Activated CD4-positive, alpha-beta T cell treated with anti-CD3 and anti-CD28 coated beads for 36 hours (primary cell): ENCODE results near the gene TMEM63C. TPM values are rescaled to one million over a fixed set of nuclear protein-coding genes. Genes with fewer than 3 reads are reported as not detected.

Experiments used
- ATAC-seq: fragments of 200-7000 bp; cut with Tn5 transposase; one replicate; pipeline ENCODE4 v1.10.0; 2021; ENCODE audit warnings: mild to moderate bottlenecking, moderate library complexity
- CTCF ChIA-PET: fragments of 350-600 bp; sonication (Branson Sonifier 250); formaldehyde crosslinking; loops from one replicate; lab custom pipeline; 2021; ENCODE audit warnings: antibody characterized with exemption; lab: Charles Lee
- POLR2A ChIA-PET: fragments of 350-600 bp; sonication (Branson Sonifier 250); formaldehyde crosslinking; loops from one replicate; lab custom pipeline; 2021; ENCODE audit warnings: antibody characterized with exemption, inconsistent platforms; lab: Charles Lee
- DNase-seq: peaks from one replicate; pipeline ENCODE4 v3.0.0-alpha.2; 2020
- H3K27ac Mint-ChIP-seq: one replicate; pipeline ENCODE4 v1.8.0; 2021; ENCODE audit warnings: mixed read lengths
- H3K27me3 Mint-ChIP-seq: one replicate; pipeline ENCODE4 v1.8.0; 2021; ENCODE audit warnings: mixed read lengths
- H3K36me3 Mint-ChIP-seq: one replicate; pipeline ENCODE4 v1.8.0; 2021; ENCODE audit warnings: low read depth, mixed read lengths
- H3K4me1 Mint-ChIP-seq: one replicate; pipeline ENCODE4 v1.8.0; 2021; ENCODE audit warnings: mixed read lengths
- H3K4me3 Mint-ChIP-seq: one replicate; pipeline ENCODE4 v1.8.0; 2021; ENCODE audit warnings: mild to moderate bottlenecking, moderate library complexity, mixed read lengths
- H3K9me3 Mint-ChIP-seq: one replicate; pipeline ENCODE4 v1.8.0; 2021; ENCODE audit warnings: low read depth, mixed read lengths
- intact Hi-C, 2 experiments: fragments of 100-400 bp; cut with DNase I in 1 of 2; cut with micrococcal nuclease in 1 of 2; formaldehyde crosslinking; loops; one replicate each; pipeline versions ENCODE4 v1.14.2 to v1.15.1; 2022 to 2024; cut with DNase I, micrococcal nuclease
- total RNA-seq, 2 experiments: library from RNA; stranded (reverse); gene quantifications; one replicate each; pipeline ENCODE4 v1.2.3, GENCODE V29; 2021

TMEM63C gene, protein sequence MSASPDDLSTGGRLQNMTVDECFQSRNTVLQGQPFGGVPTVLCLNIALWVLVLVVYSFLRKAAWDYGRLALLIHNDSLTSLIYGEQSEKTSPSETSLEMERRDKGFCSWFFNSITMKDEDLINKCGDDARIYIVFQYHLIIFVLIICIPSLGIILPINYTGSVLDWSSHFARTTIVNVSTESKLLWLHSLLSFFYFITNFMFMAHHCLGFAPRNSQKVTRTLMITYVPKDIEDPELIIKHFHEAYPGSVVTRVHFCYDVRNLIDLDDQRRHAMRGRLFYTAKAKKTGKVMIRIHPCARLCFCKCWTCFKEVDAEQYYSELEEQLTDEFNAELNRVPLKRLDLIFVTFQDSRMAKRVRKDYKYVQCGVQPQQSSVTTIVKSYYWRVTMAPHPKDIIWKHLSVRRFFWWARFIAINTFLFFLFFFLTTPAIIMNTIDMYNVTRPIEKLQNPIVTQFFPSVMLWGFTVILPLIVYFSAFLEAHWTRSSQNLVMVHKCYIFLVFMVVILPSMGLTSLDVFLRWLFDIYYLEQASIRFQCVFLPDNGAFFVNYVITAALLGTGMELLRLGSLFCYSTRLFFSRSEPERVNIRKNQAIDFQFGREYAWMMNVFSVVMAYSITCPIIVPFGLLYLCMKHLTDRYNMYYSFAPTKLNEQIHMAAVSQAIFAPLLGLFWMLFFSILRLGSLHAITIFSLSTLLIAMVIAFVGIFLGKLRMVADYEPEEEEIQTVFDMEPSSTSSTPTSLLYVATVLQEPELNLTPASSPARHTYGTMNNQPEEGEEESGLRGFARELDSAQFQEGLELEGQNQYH
- 1 to 10 TPM; 1.1 to 1.4 TPM for total RNA-seq

DNA sequence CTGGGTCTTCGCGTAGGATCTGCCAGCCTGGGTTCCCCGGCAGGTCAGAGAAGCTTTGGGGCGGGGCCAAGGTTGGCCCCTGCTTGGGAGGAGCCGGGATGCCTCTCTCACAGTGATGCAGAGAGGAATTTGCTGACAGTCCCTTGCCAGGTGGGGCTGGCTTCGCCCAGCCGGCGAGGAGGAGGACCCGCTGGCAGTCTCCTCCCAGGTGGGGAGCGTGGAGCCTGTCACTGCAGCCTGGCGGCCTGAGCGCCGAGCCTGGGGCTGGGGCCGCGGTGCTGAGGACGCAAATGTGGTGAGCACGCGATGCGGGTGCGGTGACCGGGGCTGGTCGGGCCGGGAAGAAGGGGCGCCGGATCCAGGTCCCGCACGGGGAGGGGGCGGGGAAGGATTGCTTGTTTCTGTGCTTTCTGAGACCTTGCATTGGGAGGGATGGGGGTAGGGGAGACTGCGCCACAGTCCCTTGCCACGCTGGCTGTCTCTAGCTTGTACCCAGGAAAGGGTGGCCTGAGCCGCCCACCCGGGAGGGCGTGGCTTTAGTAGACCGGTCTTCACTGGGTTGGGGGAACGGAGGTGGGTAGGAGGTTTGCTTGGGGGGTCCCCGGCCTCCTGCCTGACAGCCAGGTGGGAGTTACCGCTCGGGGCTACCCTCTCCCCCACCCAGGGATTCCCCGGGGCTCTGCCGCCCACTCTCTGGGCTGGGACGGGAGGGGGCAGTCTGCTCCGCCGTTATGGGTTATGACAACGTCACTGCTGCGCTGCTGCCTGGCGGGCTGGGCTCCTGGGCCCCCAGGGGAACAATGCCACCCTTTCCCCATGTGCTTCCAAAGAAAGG lies at the start of gene TMEM63C:
TMEM63C (plus strand) TSS at position 196 of the 835 bp plus-strand sequence. CDS start 37,016 bp downstream, outside the sequence.
- ATAC-seq (peak; percentile 93), DNase-seq (peak; percentile 83)
- POLR2A ChIA-PET, result no interaction called here
- intact Hi-C loops, result no loop called here
- H3K4me1 Mint-ChIP-seq, result peaks cover 11% of the 10 kb centered on the region
- peaks cover 19% of the 10 kb centered on the region for H3K27me3 Mint-ChIP-seq
- no peaks in the 10 kb centered on the region for H3K36me3 Mint-ChIP-seq
- H3K9me3 Mint-ChIP-seq, result no peaks in the 10 kb centered on the region
- CTCF ChIA-PET, result interaction anchor here (1.1 kb wide), 1 partner anchor 28 kb away, joined by 3 read pairs; no protein-coding TSS in a partner anchor
- peak within 1 kb of the TSS; percentile 63 for H3K4me3 Mint-ChIP-seq
- H3K27ac Mint-ChIP-seq, result no peak within 1 kb of the TSS

DNA sequence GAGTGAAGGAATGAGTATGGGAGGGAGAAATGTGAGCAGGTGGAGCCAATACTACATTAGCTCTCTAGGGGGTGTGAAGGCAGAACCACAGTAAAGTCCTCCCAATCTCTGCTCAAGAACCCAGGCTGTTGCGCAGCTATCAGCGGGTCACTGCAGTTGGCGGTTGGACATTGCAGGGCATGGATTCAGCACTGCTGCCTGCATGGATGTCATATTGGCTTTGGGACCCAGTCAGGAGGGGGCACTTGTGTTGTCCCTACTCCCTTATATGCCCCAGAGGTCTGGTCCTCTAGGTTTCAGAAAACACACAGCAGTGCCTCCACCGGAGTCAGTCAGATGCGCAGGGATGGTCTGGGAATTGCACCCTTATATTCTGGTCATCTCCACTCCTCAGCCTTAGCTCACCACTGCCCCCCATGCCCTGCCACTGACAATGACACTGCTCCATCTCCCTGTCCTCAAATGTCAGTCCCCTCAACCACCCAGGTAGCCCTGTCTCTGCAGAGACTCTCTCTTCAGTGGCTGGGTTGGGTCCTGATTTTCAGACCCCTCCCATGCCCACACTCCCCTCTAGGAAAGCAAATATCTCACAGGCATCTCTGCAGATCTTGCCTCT lies 49.6 kb upstream of the TMEM63C start:
- intact Hi-C loops, result no loop called here
- H3K9me3 Mint-ChIP-seq, result no peaks in the 10 kb centered on the region
- CTCF ChIA-PET, result no interaction called here
- POLR2A ChIA-PET, result no interaction called here
- no peak overlapping the region for H3K4me3 Mint-ChIP-seq
- H3K36me3 Mint-ChIP-seq, result no peaks in the 10 kb centered on the region
- no peak for ATAC-seq
- no peaks in the 10 kb centered on the region for H3K4me1 Mint-ChIP-seq
- DNase-seq, result no peak
- no peak overlapping the region for H3K27ac Mint-ChIP-seq
- H3K27me3 Mint-ChIP-seq, result peaks cover 44% of the 10 kb centered on the region

DNA sequence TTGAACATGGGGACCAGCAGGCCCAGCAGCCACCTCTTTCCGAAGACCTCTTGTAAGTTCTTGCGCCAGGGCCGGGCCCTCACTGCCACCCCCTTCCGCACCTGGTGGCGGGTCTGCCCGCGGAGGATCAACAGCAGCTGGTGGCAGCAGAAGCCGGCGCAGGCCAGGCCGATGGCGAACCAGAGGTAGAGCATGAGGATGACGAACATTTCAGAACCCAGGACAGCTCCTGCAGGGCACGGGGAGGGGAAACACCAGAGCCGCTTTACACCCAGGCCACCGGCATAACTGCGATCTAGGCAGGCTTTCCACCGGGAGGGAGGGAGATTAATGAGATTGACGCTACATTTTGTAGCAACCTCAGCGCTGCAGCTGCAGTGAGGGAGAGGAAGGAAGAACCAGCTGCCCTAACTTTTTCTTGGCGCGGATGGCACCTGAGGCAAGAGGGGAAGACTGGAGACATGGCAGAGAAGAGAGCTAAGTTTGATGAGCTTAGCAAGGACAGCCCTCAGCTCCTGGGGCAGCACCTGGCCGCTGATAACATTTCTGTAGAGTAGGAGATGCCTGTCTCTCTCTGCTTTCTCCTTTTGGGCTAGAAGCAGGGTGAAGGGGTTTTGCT lies 47.8 kb upstream of the TMEM63C start:
- peak; percentile 83 for DNase-seq
- H3K4me1 Mint-ChIP-seq, result no peaks in the 10 kb centered on the region
- ATAC-seq, result peak; percentile 95
- no peak overlapping the region for H3K4me3 Mint-ChIP-seq
- no peaks in the 10 kb centered on the region for H3K36me3 Mint-ChIP-seq
- no peak overlapping the region for H3K27ac Mint-ChIP-seq
- no peaks in the 10 kb centered on the region for H3K9me3 Mint-ChIP-seq
- H3K27me3 Mint-ChIP-seq, result peaks cover 53% of the 10 kb centered on the region
- ChIA-PET CTCF (interaction anchor here (0.5 to 5.3 kb wide), 15 partner anchors 10 to 1726 kb away, joined by 3 to 46 read pairs (median 3); no protein-coding TSS in a partner anchor), POLR2A (interaction anchor here (0.7 kb wide), 1 partner anchor 105 kb away, joined by 3 read pairs; no protein-coding TSS in a partner anchor)
- intact Hi-C loops, result loop anchor here in 1 of 2 experiments (1.0 kb wide), 1 partner anchor 74 kb away; no protein-coding TSS in a partner anchor

DNA sequence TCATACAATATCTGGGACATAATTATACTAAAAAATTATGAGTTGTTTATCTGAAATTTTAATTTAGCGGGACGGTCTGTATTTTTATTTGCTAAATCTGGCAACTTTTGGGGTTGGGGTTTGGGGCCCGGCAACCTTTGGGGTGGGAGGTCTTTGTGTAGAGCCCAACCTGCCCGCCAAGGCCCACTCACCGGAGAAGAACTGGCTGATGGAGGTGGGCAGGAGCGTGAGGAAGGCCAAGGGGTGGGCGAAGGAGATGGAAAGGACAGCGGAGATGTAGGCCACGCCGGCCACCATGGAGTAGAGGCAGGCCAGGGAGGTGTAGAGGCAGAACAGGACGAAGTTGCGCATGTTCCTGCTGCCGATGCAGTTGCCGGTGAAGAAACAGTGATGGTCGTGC lies 42.6 kb upstream of the TMEM63C start:
- H3K9me3 Mint-ChIP-seq, result no peaks in the 10 kb centered on the region
- no peak overlapping the region for H3K27ac Mint-ChIP-seq
- intact Hi-C loops, result loop anchor here in 1 of 2 experiments (1.0 to 2.0 kb wide), 2 partner anchors 74 to 178 kb away; no protein-coding TSS in a partner anchor
- DNase-seq (no peak), ATAC-seq (no peak)
- POLR2A ChIA-PET, result no interaction called here
- peaks cover 65% of the 10 kb centered on the region for H3K27me3 Mint-ChIP-seq
- CTCF ChIA-PET, result interaction anchor here (0.6 to 1.3 kb wide), 2 partner anchors 15 to 38 kb away, joined by 3 to 6 read pairs; no protein-coding TSS in a partner anchor
- no peaks in the 10 kb centered on the region for H3K36me3 Mint-ChIP-seq
- H3K4me1 Mint-ChIP-seq, result peaks cover 15% of the 10 kb centered on the region
- no peak overlapping the region for H3K4me3 Mint-ChIP-seq

DNA sequence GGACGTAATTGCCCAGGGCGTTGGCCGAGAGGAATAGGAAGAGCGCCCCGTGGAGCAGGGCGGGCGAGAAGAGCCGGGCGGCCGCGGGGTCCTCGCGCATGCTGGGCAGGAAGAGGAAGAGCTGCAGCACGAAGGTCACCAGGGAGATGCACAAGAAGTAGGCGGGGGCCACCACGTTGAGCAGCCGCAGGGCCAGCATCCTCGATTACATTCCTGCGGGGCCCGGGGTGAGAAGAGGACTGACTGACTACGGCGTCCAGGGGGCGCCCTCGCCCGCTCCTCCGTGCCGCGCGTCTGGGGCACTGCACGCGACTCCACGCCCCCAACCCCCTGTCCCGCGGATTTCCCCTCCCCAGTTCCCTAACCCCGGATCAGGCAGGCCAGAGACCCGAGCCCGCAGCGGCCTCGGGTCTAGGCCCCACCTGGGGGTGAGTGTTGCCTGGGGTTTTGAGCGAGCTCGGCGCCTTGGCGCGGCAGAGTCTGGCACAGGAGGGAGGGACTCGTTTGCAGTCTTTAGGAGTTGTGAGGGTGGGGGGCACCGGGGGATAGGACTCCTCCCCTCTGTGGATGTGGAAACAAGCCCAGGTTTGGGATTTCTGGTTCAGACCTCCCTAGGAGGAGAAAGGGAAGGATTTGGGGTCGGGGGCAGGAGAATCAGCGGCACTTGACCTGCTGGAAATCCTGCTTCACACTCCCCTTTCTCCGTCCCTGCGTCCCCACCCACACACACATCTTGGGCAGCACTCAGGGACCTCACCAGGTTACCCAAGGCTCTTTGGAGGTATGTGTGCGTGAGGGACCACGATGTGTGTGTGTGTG lies 41.8 kb upstream of the TMEM63C start:
- Mint-ChIP-seq H3K4me1 (peaks cover 15% of the 10 kb centered on the region), H3K27me3 (peaks cover 64% of the 10 kb centered on the region), H3K4me3 (no peak overlapping the region), H3K27ac (no peak overlapping the region), H3K36me3 (no peaks in the 10 kb centered on the region), H3K9me3 (no peaks in the 10 kb centered on the region)
- ChIA-PET CTCF (interaction anchor here (0.6 to 1.5 kb wide), 6 partner anchors 9 to 73 kb away, joined by 3 to 6 read pairs (median 3); no protein-coding TSS in a partner anchor), POLR2A (no interaction called here)
- intact Hi-C loops, result loop anchor here in 1 of 2 experiments (1.0 to 2.0 kb wide), 2 partner anchors 74 to 177 kb away; no protein-coding TSS in a partner anchor
- DNase-seq, result peak; percentile 79
- ATAC-seq, result peak; percentile 92

DNA sequence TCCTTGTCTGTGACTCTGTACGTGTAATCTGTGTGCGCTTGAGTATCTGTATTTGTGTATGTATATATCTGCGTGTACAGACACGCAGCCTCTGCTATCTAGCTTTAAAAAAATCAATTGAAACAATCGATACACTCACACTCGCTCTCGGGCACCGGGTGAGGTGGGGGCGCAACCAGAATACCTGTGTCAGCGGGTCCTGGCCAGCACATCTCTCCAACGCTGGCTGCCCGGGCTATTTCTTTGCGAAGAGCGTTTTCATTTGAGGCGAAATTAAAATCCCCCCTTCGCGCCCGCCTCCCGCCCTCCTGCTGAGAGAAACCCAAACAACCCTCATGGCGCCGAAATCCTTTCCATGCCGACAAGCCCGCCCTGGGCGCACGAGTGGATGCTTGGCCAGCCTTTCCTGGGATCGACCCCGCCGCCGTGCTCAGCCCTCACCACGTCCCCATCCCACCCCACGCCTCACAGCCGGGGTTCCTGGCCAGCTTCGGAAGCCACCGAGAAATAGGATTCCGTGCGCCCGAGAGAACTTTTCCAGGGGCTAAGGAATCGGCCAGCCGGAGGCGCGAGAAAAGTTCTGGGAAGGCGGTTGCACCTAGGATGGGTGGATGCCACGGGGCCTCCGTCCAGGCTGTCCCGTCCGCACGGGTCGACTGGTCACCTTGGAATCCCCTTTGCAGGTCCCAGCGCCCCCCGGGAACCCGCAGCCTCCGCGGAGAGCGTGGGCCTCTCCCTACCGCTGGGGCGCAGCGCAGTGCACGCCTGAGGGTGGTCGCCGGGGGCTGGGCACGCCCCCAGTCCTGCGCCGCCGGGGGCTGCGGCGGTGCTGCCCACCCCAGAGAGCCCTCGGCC lies 41.0 kb upstream of the TMEM63C start:
- H3K4me1 Mint-ChIP-seq, result peaks cover 15% of the 10 kb centered on the region
- ChIA-PET CTCF (interaction anchor here (0.5 to 1.5 kb wide), 7 partner anchors 8 to 72 kb away, joined by 3 to 6 read pairs (median 3); no protein-coding TSS in a partner anchor), POLR2A (no interaction called here)
- no peaks in the 10 kb centered on the region for H3K36me3 Mint-ChIP-seq
- intact Hi-C loops, result no loop called here
- DNase-seq (no peak), ATAC-seq (no peak)
- no peak overlapping the region for H3K27ac Mint-ChIP-seq
- no peak overlapping the region for H3K4me3 Mint-ChIP-seq
- H3K9me3 Mint-ChIP-seq, result no peaks in the 10 kb centered on the region
- peaks cover 65% of the 10 kb centered on the region for H3K27me3 Mint-ChIP-seq

DNA sequence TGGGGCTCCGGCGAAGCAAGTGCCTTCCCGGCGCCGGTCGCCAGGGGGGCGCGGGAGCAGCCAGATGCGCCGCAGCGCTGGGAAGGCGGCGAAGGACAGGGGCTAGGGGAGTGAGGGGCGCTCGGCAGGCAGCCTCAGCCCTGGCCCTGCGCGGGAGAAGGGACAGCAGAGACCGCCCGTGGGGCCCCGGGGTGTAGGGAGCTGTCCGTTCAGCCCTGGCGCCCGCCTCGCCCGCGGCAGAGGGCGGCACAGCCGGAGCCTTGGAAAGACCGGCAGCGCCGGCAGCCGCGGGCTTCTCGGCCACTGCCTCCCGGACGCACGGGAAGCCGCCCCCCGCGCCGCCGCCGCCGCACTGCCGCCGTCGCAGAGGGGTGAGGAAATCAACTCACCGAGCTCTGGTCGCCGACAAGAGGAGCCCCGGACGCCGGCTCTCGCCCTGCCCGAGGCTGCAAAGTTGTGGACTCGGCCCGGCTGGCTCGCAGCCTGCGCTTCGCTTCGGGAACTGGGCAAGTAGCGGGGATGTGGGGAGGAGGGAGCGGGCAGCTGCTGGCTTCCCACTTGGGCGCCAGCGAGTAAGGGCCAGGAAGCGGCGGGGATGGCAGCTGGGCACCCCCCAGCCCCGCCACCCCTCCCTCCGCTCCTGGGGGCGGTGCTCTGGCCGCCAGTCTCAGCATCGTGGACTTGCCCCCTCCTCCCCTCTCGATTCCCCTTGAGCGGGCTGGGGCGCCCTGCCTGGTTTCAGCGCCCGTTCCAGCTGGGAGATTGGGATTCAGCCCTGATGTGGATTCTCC lies 40.2 kb upstream of the TMEM63C start, which contains the start of gene ZDHHC22:
ZDHHC22 (minus strand) TSS at position 578 of the 791 bp plus-strand sequence. CDS start 2,053 bp downstream, outside the sequence.
- ATAC-seq, result peak; percentile 27
- peaks cover 15% of the 10 kb centered on the region for H3K4me1 Mint-ChIP-seq
- peaks cover 68% of the 10 kb centered on the region for H3K27me3 Mint-ChIP-seq
- H3K36me3 Mint-ChIP-seq, result no peaks in the 10 kb centered on the region
- no peak within 1 kb of the TSS for H3K4me3 Mint-ChIP-seq
- H3K27ac Mint-ChIP-seq, result no peak within 1 kb of the TSS
- POLR2A ChIA-PET, result no interaction called here
- no peaks in the 10 kb centered on the region for H3K9me3 Mint-ChIP-seq
- CTCF ChIA-PET, result interaction anchor here (1.1 to 2.3 kb wide), 3 partner anchors 14 to 212 kb away, joined by 3 to 12 read pairs (median 3); no protein-coding TSS in a partner anchor
- intact Hi-C loops, result no loop called here
- peak; percentile 40 for DNase-seq

DNA sequence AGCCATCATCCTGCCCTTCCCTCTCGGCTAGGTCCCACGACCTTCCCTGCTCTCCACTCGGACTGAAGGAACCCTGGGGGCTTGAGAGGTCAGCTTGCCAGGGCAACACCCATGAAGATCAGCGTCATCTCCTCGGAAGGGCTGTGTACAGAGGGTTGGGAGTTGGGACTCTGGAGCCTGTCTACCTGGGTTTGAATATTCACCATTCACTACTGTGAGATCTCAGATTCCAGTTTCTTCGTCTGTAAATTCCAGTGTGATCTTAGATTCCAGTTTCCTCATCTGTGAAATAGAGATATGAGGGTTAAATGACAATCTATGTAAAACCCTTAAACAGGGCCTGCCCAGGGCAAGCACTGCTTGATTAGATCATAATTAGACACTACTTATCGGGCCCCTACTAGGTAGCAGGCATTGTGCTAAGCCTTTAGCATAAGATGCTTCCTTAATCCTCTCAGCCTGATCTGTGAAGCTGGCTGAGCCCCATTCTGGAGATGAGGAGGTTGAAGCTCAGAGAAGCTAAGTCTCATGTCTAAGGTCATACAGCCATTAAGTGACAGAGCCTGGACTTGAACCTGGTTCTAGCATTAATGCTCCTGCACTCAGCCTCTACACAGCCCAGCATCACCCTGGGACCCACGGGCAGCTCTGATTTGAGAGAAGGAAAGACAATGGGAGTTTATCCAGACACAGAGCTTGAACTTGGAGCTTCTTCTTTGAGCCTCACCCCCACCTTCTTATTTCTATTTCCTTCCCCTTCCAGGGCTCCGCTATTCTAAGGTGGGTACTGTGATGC lies 39.4 kb upstream of the TMEM63C start:
- POLR2A ChIA-PET, result interaction anchor here (0.7 kb wide), 1 partner anchor 1261 kb away, joined by 3 read pairs; no protein-coding TSS in a partner anchor
- Mint-ChIP-seq H3K9me3 (no peaks in the 10 kb centered on the region), H3K27ac (no peak overlapping the region), H3K4me3 (no peak overlapping the region), H3K4me1 (peaks cover 15% of the 10 kb centered on the region), H3K27me3 (peaks cover 72% of the 10 kb centered on the region), H3K36me3 (no peaks in the 10 kb centered on the region)
- DNase-seq (no peak), ATAC-seq (no peak)
- intact Hi-C loops, result no loop called here
- CTCF ChIA-PET, result interaction anchor here (0.6 to 2.3 kb wide), 8 partner anchors 9 to 211 kb away, joined by 3 to 12 read pairs (median 4); no protein-coding TSS in a partner anchor
